GM18867 (cell line): Measurements from ENCODE around the gene NOL9.

Experiments used
- ATAC-seq: cut with Tn5 transposase; IDR thresholded peaks from one replicate; pipeline ENCODE4 v1.9.1; 2021; ENCODE audit warnings: mild to moderate bottlenecking, moderate library complexity; ENCODE audit not compliant: unreplicated experiment

The NOL9 gene

GRCh38 chr1:6473156-6473555, 81.2 kb downstream of the NOL9 start:
- ATAC-seq, result no peak

GRCh38 chr1:6472391-6472790, 81.9 kb downstream of the NOL9 start:
- no peak for ATAC-seq

GRCh38 chr1:6471970-6472368, 82.3 kb downstream of the NOL9 start:
- ATAC-seq, result no peak
